Skin epidermis (tissue), 12 donors: ENCODE results near the gene GFAP.
A peak's percentile ranks its signal among the peaks of the same experiment; 100 is the strongest.

ENCODE experiments used
- H3K27ac ChIP-seq, 21 experiments: fragments of 200-600 bp; sonication (generic) in 11 of 21; one replicate each; pipeline ENCODE4 v1.5.0; 2020; ENCODE audit warnings: mild to moderate bottlenecking in 3 of 21, inconsistent platforms in 2 of 21, moderate library complexity in 2 of 21
- H3K4me3 ChIP-seq, 7 experiments: fragments of 200-600 bp; sonication (generic) in 2 of 7; one replicate each; pipeline ENCODE4 v1.5.0; 2020; ENCODE audit warnings: inconsistent platforms in 2 of 7, mild to moderate bottlenecking in 2 of 7, moderate library complexity in 1 of 7

GFAP gene

GRCh38 chr17:44875761-44876160 is 39.5 kb downstream of the GFAP start:
- H3K4me3 ChIP-seq = no peak overlapping the region
- H3K27ac ChIP-seq = no peak overlapping the region

DNA sequence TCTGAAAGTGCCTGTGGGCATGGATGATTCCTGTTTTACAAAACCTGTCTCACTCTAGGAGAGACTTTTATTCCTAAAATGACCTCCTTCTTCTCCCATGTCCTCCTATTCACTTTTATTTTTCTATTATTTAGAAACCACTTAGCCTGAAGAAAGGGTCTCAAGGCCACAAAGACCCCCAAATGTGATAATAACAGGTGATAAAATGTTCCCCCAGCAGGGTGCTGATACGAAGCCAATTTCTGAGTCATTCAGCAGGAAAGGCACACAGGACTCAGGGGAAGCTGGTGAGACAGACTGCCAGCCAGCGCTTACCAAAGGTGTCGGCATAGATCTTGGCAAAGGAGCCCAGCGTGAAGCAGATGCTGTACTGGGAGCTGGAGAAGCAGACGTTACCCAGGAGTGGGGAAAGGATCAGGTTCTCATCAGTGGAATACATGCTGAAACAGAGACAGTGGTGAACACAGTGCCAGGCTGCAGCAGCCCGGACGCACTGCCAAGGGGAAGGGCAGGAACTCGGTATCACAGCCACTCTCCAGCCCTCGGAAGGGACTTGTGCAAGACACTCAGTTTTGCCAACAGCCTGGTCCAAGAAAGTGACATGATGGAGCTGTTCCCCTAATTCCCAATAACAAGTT is 43.0 kb downstream of the GFAP start:
- no peak overlapping the region for H3K27ac ChIP-seq
- H3K4me3 ChIP-seq = no peak overlapping the region

- Histone ChIP-seq H3K4me3 (no peak overlapping the region), H3K27ac (no peak overlapping the region)
Observed at GRCh38 chr17:44871556-44871955, 43.7 kb downstream of the GFAP start.

GRCh38 chr17:44867841-44868240 is 47.5 kb downstream of the GFAP start:
- Histone ChIP-seq H3K4me3 (no peak overlapping the region), H3K27ac (no peak overlapping the region)

DNA sequence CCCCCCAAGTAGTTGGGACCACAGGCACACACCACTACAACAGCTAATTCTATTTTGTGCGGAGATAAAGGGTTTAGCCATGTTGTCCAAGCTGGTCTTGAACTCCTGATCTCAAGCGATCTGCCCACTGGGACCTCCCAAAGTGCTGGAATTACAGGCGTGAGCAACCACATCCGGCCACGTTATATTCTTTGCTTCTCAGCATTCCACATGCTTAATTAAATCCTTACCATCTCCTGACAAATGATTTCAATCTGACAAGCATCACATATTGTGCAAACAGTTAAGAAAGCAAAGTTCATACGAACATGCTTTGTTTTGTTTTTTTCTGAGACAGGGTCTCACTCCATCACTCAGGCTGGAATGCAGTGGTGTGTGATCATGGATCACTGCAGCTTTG is 49.4 kb downstream of the GFAP start:
- Histone ChIP-seq H3K4me3 (no peak overlapping the region), H3K27ac (peak overlapping the region in 5 of 21 experiments; percentile 9 to 53 (median 25))

- Histone ChIP-seq H3K4me3 (no peak overlapping the region), H3K27ac (peak overlapping the region in 1 of 21 experiments; percentile 53)
Observed at GRCh38 chr17:44865231-44865660, 50.1 kb downstream of the GFAP start.

DNA sequence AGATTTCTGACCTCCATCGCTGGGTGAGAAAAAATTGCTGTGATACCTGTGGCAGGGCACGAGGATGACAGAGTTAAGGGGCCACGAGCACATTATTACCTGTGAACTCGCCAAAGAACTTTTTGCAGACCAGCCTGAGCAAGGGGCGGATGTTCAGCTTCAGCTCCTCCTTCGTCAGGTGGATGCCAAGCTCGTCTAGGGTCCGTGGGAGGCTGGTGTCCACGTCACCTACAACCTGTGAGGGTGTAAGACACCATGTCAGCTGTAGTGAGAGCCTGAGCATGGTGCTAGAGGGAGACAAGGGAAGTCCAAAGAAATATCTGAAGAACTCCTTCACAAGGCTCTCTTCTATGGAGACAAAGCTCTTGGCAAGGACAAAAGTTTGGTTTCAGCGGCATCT is 50.5 kb downstream of the GFAP start:
- no peak overlapping the region for H3K27ac ChIP-seq
- no peak overlapping the region for H3K4me3 ChIP-seq

DNA sequence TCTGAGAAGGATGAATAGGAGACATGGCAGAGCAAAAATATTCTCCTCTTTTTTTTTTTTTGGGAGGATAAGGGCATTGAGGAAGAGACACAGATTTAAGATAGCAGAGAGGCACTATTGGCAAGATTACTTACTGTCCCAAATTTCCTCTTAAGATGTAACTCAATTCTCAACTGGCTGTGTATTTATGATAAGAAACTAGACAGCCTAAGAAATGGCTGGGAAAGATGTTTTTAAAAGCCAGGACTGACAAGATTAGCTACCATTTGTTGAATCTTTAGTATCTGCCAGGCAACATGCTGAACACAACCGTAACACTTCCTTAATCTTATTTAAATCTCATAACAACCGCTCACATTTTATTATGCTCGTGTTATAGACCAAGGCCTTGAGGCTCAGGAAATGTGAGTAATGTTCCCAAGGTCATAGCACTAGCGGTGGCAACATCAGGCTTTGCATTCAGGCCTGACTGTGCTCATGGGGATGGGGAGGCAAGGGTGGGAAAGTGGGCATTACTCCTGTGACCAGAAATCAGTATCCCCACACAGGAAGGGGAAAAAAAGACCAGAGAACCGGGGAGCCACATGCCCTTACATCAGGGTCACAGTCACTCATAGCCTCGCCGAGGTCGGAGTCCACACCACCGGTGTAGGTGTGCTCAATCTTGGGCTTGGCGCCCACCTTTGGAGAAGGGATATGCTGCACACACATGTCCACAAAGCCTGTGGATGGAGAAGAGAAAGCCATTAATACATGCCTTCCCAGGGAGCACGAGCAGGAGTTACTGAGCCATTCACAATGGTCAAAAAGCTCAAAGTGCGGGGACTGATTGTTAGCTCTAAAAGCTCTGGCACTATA is 52.0 kb downstream of the GFAP start:
- H3K27ac ChIP-seq = no peak overlapping the region
- no peak overlapping the region for H3K4me3 ChIP-seq

DNA sequence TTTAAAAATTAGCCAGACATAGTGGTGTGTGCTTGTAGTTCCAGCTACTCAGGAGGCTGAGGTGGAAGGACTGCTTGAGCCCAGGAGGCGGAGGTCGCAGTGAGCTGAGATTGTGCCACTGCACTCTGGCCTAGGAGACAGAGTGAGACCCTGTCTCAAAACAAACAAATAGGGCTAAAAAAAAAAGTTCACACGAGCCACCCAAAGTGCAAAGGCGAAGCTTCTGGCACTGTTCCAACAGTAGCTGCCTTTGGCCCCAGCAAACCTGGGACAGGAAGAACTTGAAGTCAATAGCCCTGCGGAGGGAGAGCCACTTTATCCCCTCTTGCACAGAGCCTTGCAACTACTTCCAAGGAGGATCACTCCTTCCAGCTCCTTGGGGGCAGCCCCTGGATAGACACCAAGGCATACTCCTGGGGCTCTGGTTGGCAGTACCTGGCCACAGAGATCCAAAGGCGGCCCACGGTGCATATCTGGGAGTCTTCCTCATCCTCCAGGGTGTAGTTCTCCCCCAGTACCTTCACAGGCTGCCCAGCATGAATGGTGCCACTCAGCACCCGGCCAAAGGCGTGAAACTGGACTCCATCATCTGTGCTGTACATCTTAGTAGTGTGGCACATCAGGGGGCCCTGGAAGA is 52.9 kb downstream of the GFAP start:
- Histone ChIP-seq H3K4me3 (no peak overlapping the region), H3K27ac (no peak overlapping the region)

DNA sequence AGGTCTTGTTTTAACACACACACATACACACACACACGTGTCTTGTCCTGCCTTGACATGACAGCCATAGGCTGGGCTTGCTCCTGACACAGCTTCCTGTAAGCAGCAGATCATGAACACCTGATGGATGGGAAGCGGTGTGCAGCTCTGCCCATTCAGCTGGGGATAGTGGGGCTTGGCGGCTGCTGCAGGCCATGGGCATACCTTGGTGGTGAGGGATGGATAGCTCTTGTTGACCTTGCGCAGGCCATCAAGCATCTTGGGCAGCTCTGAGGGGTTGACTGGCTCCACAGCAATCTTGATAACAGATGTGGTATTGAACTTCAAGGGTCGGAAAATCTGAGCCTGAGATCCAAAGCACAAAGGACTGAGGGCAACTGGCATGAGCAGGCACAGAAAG is 55.6 kb downstream of the GFAP start:
- H3K4me3 ChIP-seq = no peak overlapping the region
- H3K27ac ChIP-seq = no peak overlapping the region

GRCh38 chr17:44854192-44854591 is 61.1 kb downstream of the GFAP start:
- no peak overlapping the region for H3K27ac ChIP-seq
- no peak overlapping the region for H3K4me3 ChIP-seq
